Measurements from ENCODE around the gene ME3.

The ME3 gene

DNA sequence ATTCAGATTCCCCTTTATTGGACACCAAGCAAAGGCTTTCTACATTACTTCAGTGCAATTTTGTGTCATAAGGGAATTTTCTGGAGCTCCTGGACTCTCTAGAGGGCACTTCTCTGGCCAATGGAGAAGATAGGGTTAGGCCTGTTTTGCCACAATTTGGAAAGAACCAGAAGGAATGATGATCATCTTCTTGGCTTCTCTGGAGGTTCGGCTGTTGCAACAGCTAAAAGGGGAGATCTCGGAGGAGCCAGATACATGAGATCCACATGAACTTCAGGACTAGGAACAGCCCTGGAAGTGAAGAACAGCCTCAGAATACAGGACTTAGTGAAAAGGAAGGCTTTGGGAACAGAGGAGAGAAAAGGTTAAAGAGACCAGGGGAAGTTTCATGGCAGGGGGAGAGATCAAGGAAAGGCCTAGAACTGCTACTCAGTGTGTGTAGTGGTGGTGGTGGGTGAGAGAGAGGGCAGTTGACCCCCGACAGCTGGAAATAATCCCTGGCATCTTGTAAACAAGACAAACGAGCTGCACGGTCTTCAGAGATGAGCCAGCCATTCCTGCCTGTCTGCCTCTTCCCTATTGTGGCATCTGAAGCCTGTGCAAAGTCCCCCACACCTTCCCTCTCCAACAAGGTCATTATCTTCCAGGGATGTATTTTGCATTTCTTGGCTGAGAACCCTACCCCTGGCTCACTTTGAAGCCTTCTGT, 214.0 kb downstream of the ME3 start:
- DNase-seq (ENCODE audit: low spot score), result no peak
- H3K9ac ChIP-seq (ENCODE audit: low read depth, low read length, poor library complexity), result no peak overlapping the region
- no peak overlapping the region for H3K4me3 ChIP-seq (ENCODE audit: low read length in 2 of 2)
- no peak overlapping the region for H3K23ac ChIP-seq (ENCODE audit: low read depth, low read length, poor library complexity)
- H3K4me2 ChIP-seq (ENCODE audit: insufficient read depth, low read length, poor library complexity, severe bottlenecking), result no peak overlapping the region
- peaks cover 15 to 26% of the 10 kb centered on the region in 2 donors for H3K4me1 ChIP-seq (ENCODE audit: control insufficient read depth in 2 of 2, insufficient read depth in 1 of 2, low read depth in 1 of 2, low read length in 2 of 2)
- no peak overlapping the region for H2BK15ac ChIP-seq (ENCODE audit: low read length)
- H2BK12ac ChIP-seq (ENCODE audit: low read length), result no peak overlapping the region
- H3K27ac ChIP-seq (replicated peaks; ENCODE audit: low read length), result no peak overlapping the region
- no peak overlapping the region for H3K4ac ChIP-seq (ENCODE audit: low read length)
- H3K36me3 ChIP-seq (replicated peaks in 1 of 2; ENCODE audit: control insufficient read depth in 2 of 2, insufficient read depth in 2 of 2, low read length in 2 of 2), result peaks cover 0 to 9% of the 10 kb centered on the region in 2 donors
- no peak overlapping the region for H2AFZ ChIP-seq (ENCODE audit: low read length)
- H2AK5ac ChIP-seq (ENCODE audit: low read depth, low read length), result no peak overlapping the region
- no peak overlapping the region for H3K18ac ChIP-seq (ENCODE audit: low read length)
- no CpG with 5 or more reads among the region's 5 CpGs for WGBS, 2 donors (ENCODE audit: extremely low coverage in 2 of 2, insufficient read length in 2 of 2, insufficient replicate concordance in 1 of 2)
- H3K9me3 ChIP-seq (replicated peaks in 1 of 2; ENCODE audit: control insufficient read depth in 2 of 2, insufficient read depth in 1 of 2, low read depth in 1 of 2, low read length in 2 of 2), result no peaks in the 10 kb centered on the region
- H4K91ac ChIP-seq (ENCODE audit: low read depth, low read length, poor library complexity), result no peak overlapping the region
- H2BK120ac ChIP-seq (ENCODE audit: low read depth, low read length), result no peak overlapping the region
- no peak overlapping the region for H3K14ac ChIP-seq (ENCODE audit: low read length)
- no peak overlapping the region for H2BK5ac ChIP-seq (ENCODE audit: low read length)
- H3K27me3 ChIP-seq (ENCODE audit: control insufficient read depth in 3 of 3, insufficient read depth in 3 of 3, low read depth in 1 of 3, low read length in 3 of 3), result no peaks in the 10 kb centered on the region
- H3K79me1 ChIP-seq (ENCODE audit: low read depth, low read length), result no peaks in the 10 kb centered on the region
- H4K8ac ChIP-seq (ENCODE audit: low read depth, low read length), result no peak overlapping the region

DNA sequence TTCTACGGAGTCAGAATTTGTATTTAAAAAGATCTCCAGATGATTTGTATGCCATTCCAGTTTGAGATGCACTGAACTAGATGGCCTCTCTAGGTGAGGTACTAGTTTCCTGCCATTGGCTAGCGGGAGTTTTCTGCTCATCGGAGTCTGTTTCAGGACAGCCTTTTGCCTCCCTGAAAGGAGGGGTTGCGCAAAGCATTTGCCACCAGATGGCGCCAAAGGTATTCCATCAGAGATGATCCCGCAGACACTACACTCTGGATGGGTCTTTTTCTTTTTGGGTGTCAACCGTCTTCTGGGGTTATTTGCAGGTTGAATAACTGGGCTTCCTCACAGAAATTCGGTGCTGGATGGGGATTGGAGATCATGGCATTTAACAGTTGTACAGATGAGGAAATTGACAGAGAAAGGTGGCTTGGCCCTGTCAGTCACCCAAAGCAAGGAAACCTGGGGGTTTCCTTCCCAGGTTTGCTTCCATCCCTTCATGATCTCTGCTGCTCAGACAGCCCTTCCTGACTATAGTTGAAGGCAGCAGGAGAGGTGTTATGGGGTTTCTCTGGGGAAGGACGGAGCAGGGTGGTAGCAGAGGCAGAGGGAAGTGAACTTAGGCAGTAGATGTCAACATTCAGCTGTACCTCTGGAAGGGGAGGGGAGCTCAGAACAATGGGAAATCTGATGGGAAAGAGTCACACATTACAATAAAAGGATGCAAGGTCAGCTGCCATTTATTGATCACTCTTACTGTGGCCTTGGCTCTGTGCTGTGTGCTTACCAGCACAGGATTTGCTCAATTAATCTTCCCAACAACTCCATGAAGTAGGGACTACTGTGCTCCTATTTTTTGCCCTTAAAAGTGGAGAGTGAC, 216.1 kb downstream of the ME3 start:
- H3K18ac ChIP-seq (ENCODE audit: low read length), result peak overlapping the region; percentile 65
- H2AK5ac ChIP-seq (ENCODE audit: low read depth, low read length), result peak overlapping the region; percentile 23
- H3K9me3 ChIP-seq (replicated peaks in 1 of 2; ENCODE audit: control insufficient read depth in 2 of 2, insufficient read depth in 1 of 2, low read depth in 1 of 2, low read length in 2 of 2), result no peaks in the 10 kb centered on the region
- H3K14ac ChIP-seq (ENCODE audit: low read length), result no peak overlapping the region
- peak overlapping the region; percentile 50 for H2AFZ ChIP-seq (ENCODE audit: low read length)
- peaks cover 0 to 5% of the 10 kb centered on the region in 2 donors for H3K36me3 ChIP-seq (replicated peaks in 1 of 2; ENCODE audit: control insufficient read depth in 2 of 2, insufficient read depth in 2 of 2, low read length in 2 of 2)
- H3K4me3 ChIP-seq (ENCODE audit: low read length in 2 of 2), result no peak overlapping the region
- H3K27me3 ChIP-seq (ENCODE audit: control insufficient read depth in 3 of 3, insufficient read depth in 3 of 3, low read depth in 1 of 3, low read length in 3 of 3), result no peaks in the 10 kb centered on the region
- peak; percentile 88 for DNase-seq (ENCODE audit: low spot score)
- H3K4me2 ChIP-seq (ENCODE audit: insufficient read depth, low read length, poor library complexity, severe bottlenecking), result no peak overlapping the region
- H2BK120ac ChIP-seq (ENCODE audit: low read depth, low read length), result no peak overlapping the region
- H4K91ac ChIP-seq (ENCODE audit: low read depth, low read length, poor library complexity), result no peak overlapping the region
- no peak overlapping the region for H3K9ac ChIP-seq (ENCODE audit: low read depth, low read length, poor library complexity)
- H4K8ac ChIP-seq (ENCODE audit: low read depth, low read length), result no peak overlapping the region
- H3K4me1 ChIP-seq (ENCODE audit: control insufficient read depth in 2 of 2, insufficient read depth in 1 of 2, low read depth in 1 of 2, low read length in 2 of 2), result peaks cover 13 to 24% of the 10 kb centered on the region in 2 donors
- no peak overlapping the region for H2BK5ac ChIP-seq (ENCODE audit: low read length)
- H3K4ac ChIP-seq (ENCODE audit: low read length), result no peak overlapping the region
- no peak overlapping the region for H3K23ac ChIP-seq (ENCODE audit: low read depth, low read length, poor library complexity)
- no peak overlapping the region for H2BK15ac ChIP-seq (ENCODE audit: low read length)
- peak overlapping the region; percentile 8 for H3K27ac ChIP-seq (replicated peaks; ENCODE audit: low read length)
- peak overlapping the region; percentile 34 for H2BK12ac ChIP-seq (ENCODE audit: low read length)
- no peaks in the 10 kb centered on the region for H3K79me1 ChIP-seq (ENCODE audit: low read depth, low read length)
- WGBS, 2 donors (ENCODE audit: extremely low coverage in 2 of 2, insufficient read length in 2 of 2, insufficient replicate concordance in 1 of 2), result no CpG with 5 or more reads among the region's 9 CpGs

DNA sequence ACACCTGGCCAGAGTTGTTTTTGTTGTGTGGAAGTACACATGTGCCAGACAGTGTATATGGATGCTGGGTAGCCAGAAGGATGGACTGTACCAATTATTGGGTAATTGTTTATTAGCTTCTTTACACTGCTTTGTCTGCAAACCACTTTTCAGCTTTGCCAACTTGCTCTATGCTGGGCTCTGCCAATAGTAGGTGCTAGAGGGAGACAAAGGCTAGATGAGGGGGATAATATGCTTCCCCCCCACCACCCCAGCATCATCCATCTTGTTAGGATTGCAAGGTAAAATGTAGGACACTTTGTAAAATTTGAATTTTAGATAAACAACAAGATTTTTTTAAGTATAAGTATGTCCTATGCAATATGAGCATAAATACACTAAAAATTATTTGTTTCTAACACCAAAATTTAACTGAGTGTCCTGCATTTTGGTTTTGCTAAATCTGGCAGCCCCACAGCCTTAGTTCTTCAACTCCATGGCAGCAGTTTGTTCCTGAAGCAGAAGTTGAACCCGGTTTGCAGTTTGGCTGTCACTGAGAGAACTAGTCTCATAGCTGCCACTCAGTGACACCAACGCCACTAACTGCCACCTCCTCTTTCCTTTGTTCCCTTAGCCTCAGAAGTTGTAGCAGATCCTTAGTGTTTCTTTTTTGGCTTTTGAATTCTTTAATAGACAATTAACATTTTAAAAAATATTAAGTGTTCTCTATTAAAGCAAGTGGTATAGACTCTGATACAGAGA, 219.0 kb downstream of the ME3 start:
- H3K14ac ChIP-seq (ENCODE audit: low read length), result no peak overlapping the region
- H3K79me1 ChIP-seq (ENCODE audit: low read depth, low read length), result no peaks in the 10 kb centered on the region
- H2BK12ac ChIP-seq (ENCODE audit: low read length), result no peak overlapping the region
- no peak overlapping the region for H2AK5ac ChIP-seq (ENCODE audit: low read depth, low read length)
- no peak overlapping the region for H3K18ac ChIP-seq (ENCODE audit: low read length)
- H4K91ac ChIP-seq (ENCODE audit: low read depth, low read length, poor library complexity), result no peak overlapping the region
- H4K8ac ChIP-seq (ENCODE audit: low read depth, low read length), result no peak overlapping the region
- H3K4me3 ChIP-seq (ENCODE audit: low read length in 2 of 2), result no peak overlapping the region
- no peak overlapping the region for H3K4me2 ChIP-seq (ENCODE audit: insufficient read depth, low read length, poor library complexity, severe bottlenecking)
- H2AFZ ChIP-seq (ENCODE audit: low read length), result peak overlapping the region; percentile 3
- H3K9ac ChIP-seq (ENCODE audit: low read depth, low read length, poor library complexity), result no peak overlapping the region
- WGBS, 2 donors (ENCODE audit: extremely low coverage in 2 of 2, insufficient read length in 2 of 2, insufficient replicate concordance in 1 of 2), result no CpG with 5 or more reads among the region's 2 CpGs
- peaks cover 0 to 7% of the 10 kb centered on the region in 2 donors for H3K9me3 ChIP-seq (replicated peaks in 1 of 2; ENCODE audit: control insufficient read depth in 2 of 2, insufficient read depth in 1 of 2, low read depth in 1 of 2, low read length in 2 of 2)
- H3K27ac ChIP-seq (replicated peaks; ENCODE audit: low read length), result no peak overlapping the region
- H3K27me3 ChIP-seq (ENCODE audit: control insufficient read depth in 3 of 3, insufficient read depth in 3 of 3, low read depth in 1 of 3, low read length in 3 of 3), result no peaks in the 10 kb centered on the region
- no peak overlapping the region for H3K23ac ChIP-seq (ENCODE audit: low read depth, low read length, poor library complexity)
- no peak overlapping the region for H2BK15ac ChIP-seq (ENCODE audit: low read length)
- no peak overlapping the region for H2BK120ac ChIP-seq (ENCODE audit: low read depth, low read length)
- DNase-seq (ENCODE audit: low spot score), result no peak
- no peak overlapping the region for H3K4ac ChIP-seq (ENCODE audit: low read length)
- peaks cover 6 to 9% of the 10 kb centered on the region in 2 donors for H3K4me1 ChIP-seq (ENCODE audit: control insufficient read depth in 2 of 2, insufficient read depth in 1 of 2, low read depth in 1 of 2, low read length in 2 of 2)
- no peak overlapping the region for H2BK5ac ChIP-seq (ENCODE audit: low read length)
- H3K36me3 ChIP-seq (replicated peaks in 1 of 2; ENCODE audit: control insufficient read depth in 2 of 2, insufficient read depth in 2 of 2, low read length in 2 of 2), result peaks cover 0 to 12% of the 10 kb centered on the region in 2 donors

Measured in neuronal stem cell (in vitro differentiated cells).